Superior temporal gyrus (tissue), 1 donor: ENCODE measurements around the gene MED12.

Experiments
- DNase-seq: peaks from one replicate; pipeline ENCODE4 v3.0.0-alpha.2; 2016; ENCODE audit errors: extremely low spot score

MED12 gene

DNA sequence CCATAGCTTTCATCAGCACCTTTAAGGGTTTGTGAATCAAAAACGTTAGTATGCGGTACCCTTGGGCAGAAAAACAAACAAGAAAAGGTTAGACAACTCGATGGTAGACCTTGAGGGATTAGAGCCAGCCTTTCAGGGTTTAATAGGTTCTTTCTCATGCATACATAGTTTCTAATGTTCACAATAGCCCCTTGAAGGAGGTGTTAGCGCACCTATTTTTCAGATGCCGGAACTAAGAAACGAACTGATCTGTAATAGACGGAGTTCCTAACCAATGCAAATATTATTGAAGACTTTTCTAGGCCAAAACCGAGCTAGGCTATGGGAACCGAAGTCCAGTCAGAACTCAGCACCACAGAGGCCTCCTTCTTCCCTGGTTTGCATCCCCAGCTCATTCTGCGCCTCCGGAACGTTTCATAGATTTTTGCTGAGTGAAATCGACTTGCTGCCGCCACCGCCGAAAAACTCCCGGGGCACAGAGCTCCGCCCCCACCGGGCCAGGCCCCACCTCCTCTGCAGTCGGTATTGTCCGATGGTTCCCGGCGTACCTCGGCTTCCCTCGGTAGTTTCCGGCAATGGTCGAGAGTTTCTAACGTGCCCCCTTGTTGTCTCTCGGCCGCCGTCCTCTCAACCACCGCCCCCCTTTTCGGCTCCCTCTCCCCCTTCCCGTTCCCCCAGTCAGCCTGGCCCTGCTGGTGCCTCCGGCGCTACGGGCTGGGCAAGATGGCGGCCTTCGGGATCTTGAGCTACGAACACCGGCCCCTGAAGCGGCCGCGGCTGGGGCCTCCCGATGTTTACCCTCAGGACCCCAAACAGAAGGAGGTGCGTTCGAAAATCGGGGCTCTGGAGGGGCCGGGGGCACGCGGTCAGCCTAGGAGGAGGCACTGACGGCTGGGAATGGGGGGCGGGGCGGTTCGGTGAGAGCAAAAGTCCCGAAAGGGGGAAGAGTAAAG is at the start of gene MED12:
TSS of gene MED12 (plus strand) at position 565 of the 953 bp plus-strand sequence. CDS start at position 724, 159 bp downstream.
- DNase-seq = peak; percentile 83

DNA sequence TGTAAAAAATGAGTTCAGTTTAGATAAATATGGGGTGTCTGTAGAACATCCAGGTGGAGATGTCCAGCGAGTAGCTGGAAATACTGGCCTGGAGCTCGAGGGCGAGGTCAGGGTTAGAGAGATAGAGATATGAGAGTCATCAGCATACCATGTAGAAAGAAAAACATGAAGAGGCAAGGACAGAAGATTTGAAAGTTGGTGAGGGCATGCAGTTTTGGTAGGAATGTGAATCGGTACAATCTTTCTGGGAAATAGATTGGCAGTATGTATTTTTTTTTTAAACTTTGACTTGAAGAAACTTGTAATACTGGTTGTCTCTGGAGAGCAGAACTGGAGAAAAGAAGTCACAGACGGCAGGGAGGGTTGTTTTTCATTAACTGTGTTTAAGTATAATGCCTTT is 47.9 kb upstream of the MED12 start:
- DNase-seq = no peak

DNA sequence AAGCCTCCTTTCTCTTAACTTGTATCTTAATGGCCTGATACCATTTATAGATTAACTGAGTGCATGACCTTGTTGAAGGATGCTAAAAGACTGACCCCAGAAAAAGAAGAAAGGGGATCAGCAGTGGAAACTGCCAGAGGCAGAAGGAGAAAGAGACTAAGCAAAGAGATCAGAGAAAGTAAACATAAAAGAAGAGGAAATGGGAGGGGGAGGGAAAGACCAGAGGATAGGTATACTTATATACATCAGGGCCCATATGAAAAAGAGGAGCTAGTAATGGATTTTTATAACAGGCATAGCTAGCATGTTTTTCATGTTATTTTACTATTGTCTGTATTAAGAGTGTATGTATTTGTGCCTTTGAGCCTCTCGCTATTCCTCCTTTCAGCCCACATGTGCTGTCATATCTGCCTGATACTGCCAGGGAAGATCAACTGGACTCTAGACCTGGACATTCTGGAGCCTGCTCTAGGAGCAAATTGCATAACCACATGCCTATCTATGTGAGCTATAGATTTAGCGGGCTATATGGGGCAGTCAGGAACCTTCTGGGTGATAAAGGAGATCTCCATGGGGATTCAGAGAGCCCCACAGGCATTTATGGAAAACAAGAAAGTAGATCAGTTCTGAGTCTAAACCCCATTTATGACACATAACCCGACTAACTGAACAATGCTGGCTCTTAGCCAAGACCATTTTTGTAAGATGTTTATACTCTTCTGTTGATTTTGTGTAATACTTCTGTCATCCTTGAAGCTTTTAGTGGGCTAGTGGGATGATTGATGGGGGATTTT is 36.9 kb upstream of the MED12 start:
- no peak for DNase-seq

DNA sequence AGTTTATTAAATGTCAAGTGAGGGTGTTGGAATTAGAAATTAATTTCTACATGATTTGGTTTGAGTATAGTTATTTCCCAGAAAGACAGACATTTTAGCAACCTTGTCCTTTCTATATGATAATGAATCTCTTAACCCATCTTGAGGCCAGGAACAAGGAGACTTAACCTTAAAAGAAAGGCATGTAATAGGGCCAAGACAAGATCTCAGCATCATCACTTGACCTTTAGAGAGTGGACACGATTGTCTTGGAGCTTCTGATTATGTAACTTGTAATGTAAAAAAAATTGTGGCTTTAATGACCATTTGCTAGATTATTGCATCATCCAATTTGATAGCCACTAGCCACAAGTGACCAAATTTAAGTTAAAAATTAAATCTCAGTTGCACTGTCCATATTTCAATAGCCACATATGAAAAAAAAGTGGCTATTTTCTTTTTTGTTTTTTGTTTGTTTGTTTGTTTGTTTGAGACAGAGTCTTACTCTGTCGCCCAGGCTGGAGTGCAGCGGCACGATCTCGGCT is 36.2 kb upstream of the MED12 start:
- no peak for DNase-seq

DNA sequence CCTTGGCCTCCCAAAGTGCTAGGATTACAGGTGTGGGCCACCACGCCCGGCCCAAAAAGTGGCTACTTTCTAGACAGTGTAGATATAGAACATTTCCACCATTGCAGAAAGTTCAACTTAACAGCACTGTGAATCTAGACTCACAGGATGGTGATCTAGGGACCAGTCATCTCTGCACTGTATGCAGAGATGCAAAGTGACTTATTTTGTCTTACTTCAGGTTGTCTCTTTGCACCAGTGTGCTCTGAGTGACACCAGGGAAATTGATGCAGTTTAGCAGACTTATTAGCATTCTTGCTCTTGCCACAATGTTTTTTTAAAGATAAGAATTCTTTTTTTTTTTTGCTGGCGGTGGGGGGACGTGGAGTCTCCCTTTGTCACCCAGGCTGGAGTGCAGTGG is 35.6 kb upstream of the MED12 start:
- no peak for DNase-seq

DNA sequence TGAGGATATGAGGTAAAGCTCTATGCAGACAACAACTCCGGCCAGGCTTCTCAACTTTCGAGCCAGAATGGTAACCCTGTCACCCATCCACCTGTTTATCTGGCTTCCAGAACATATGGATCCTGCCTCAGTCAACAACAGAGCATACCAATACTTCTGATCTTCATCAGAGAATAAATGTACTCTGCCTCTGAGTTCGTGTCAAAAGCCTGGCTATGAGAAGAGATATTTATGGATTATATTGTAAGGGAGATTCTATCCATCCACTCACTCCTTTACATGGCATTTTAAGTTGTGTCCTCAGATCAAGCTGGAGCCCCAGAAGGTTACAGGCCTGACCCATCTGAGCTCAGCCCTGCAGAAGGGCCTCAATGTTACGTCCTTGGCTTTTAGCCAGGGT is 32.5 kb upstream of the MED12 start:
- DNase-seq = no peak

DNA sequence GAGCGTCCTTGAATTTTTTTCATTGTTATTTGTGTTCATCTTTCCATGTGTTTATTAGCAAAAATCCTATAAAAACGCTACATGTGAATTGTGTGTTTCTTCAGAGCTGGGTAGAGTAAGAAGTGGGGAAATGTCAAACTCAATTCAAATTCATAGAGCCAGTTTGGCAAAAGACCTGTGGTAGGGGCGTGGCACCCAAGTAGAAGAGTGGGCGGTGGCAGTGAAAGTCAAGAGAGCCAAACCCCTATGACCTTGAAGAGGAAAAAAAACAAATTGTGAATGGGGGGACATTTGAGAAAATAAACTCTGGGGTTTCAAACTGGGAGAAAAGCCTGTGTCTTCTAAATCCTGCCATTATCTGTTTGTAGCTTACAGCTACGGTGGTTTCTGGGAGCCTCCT is 27.1 kb upstream of the MED12 start:
- DNase-seq = no peak

DNA sequence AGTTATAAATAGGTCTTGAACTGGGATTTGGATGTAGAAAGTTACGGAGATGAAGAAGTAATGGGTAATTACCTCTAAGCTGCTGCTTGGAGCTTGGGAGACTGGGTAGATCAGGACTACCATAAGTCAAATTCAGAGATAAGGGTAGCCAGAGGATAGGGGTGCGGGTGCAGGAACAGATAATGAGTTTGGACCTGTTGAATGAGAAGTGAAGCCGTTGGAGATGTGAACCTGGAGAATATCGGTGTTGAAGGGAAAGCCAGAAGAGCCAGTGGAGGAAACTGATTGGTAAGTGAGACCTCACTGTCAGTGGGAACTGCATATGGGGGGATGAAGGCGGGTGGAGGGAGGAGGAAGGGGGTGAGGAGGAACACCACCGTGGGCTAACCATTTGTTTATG is 23.4 kb upstream of the MED12 start:
- no peak for DNase-seq

DNA sequence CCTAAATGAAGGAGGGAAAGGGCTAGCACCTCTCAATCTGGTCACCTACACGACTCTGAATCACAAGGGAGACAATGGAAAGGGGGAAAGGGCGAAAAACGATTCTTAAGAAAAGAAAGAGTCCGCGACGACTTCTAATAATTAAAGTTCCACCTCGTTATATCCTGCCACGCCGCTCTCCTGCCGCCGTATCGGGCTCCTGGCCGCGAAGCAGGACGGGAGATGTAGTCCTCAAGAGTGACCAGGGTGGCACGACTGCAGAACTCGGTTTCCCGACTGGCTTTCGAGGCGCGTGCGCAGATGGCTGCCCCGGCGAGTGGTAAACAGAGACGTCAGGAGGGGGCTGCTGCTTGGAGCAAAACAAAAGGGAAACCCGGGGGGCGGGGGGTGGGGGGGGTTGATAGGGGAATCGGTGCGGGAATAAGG is 22.8 kb upstream of the MED12 start, which contains the start of gene FOXO4:
TSS of gene FOXO4 (plus strand) at position 297 of the 426 bp plus-strand sequence. CDS start 678 bp downstream, outside the sequence.
- DNase-seq = peak; percentile 91

DNA sequence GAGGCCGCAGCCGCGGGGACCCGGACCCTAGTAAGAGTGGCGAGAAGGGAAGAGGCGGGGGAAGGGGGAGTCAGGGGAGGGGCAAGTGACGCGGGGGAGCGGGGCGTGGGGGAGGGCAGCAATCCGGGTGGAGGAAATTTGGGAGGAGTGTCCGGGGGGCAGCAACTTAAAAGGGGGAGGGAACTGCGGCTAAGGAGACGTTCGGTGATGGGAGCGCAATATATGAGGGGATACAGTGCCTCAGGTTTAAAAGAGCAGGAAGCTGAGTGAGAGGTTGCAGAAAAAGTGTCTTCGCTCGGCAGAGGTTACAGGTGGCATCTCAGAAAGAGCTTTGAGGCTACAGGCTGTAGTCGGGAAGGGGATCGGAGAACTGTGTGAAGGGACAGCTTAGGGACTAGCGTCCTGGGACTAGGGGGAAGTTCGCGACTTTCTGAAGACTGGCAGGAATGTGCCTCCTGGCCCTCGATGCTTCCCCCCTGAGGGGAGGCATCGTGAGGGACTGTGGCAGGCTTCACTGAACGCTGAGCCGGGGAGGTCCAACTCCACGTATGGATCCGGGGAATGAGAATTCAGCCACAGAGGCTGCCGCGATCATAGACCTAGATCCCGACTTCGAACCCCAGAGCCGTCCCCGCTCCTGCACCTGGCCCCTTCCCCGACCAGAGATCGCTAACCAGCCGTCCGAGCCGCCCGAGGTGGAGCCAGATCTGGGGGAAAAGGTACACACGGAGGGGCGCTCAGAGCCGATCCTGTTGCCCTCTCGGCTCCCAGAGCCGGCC is 22.2 kb upstream of the MED12 start:
- peak; percentile 18 for DNase-seq

DNA sequence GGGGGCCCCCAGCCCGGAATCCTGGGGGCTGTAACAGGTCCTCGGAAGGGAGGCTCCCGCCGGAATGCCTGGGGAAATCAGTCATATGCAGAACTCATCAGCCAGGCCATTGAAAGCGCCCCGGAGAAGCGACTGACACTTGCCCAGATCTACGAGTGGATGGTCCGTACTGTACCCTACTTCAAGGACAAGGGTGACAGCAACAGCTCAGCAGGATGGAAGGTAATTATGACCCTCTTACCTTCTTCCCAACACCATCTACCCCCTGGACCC is 21.7 kb upstream of the MED12 start:
- DNase-seq = no peak

DNA sequence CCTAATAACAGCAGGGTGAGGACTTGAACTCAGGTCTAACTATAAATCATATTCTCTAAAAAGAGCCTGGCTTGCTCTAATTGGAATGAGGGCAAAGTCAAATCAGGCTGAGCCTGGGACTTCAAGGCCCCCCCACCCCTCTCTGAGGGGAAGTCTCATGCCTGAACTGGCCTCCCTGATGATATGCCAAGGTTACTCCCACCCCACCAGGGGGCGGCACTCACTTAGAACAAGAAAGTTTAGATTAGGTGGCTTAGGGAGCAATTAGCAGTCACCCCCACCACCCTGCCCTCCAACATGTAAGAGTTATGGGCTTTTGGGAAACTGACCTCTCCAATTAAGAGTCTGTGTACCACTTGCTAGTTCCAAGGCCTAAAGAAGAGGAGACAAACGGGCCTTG is 20.1 kb upstream of the MED12 start:
- peak; percentile 49 for DNase-seq

DNA sequence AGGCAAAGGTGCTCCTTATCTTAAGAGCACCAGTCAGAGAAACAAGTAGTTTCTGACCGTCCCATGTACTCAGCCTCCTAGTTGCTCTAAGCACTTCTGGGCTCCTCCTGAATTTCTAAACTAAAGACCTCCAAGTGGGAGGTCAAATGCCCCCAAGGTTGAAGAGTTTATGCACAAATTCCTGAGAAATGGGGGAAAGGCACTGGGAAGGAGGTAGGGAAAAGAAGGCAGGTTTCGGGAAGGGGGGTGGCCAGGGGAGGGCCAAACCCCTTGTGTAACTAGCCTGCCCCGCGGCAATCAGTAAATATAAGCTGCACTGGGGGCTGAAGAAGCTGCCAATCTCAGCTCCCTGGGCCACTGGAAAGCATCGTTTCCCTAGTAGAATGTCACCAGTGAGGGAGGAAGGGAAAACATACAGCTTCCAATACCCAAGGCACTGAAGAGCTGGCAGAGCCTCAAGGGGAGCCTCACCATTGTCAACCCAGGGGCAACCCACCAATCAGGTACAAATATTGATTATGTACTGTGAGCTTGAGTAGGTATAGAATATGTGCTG is 19.4 kb upstream of the MED12 start:
- DNase-seq = no peak

DNA sequence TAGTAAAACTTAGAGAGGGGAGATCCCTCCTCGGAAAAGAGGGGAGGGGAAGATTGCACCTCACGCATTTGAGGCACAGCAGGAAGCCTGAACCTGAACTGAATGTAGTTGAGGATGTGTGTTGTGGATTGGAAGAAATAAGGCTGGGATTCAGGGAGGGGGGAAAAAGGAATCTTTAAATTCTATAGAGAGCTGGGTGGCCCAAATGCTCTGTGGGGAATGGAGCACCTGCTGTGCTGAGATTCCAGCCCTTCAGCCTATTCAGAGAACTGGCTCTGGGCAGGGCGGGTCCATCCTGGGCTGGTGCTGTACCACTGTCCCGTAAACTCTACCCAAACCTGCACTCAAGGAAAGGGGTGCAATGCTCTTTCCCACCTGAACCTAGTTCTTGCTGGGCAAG is 18.7 kb upstream of the MED12 start:
- DNase-seq = no peak

DNA sequence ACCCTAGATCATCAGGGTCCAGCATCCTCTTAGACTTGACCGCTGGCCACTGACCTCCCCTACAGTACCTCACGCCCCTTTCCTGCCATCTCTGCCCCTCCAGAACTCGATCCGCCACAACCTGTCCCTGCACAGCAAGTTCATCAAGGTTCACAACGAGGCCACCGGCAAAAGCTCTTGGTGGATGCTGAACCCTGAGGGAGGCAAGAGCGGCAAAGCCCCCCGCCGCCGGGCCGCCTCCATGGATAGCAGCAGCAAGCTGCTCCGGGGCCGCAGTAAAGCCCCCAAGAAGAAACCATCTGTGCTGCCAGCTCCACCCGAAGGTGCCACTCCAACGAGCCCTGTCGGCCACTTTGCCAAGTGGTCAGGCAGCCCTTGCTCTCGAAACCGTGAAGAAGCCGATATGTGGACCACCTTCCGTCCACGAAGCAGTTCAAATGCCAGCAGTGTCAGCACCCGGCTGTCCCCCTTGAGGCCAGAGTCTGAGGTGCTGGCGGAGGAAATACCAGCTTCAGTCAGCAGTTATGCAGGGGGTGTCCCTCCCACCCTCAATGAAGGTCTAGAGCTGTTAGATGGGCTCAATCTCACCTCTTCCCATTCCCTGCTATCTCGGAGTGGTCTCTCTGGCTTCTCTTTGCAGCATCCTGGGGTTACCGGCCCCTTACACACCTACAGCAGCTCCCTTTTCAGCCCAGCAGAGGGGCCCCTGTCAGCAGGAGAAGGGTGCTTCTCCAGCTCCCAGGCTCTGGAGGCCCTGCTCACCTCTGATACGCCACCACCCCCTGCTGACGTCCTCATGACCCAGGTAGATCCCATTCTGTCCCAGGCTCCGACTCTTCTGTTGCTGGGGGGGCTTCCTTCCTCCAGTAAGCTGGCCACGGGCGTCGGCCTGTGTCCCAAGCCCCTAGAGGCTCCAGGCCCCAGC is 17.6 kb upstream of the MED12 start:
- no peak for DNase-seq

DNA sequence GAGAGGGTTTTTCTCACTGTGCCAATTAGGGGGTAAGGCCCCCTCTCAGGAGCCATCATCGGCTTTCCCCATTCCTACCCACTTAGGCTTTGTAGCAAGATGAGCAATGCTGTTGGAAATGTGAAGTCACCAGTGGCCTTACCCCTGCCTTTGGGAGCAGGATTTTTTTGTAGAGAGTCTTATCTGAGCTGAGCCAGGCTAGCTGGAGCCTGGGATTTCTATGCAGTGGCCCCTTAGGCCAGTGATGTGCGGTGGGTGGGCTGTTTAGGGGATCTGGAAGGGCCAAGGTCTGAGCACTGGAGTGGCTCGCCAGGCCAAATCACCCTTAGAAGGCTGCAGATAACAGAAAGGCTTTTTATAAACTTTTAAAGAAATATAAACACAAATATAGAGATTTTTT is 16.1 kb upstream of the MED12 start:
- DNase-seq = no peak

DNA sequence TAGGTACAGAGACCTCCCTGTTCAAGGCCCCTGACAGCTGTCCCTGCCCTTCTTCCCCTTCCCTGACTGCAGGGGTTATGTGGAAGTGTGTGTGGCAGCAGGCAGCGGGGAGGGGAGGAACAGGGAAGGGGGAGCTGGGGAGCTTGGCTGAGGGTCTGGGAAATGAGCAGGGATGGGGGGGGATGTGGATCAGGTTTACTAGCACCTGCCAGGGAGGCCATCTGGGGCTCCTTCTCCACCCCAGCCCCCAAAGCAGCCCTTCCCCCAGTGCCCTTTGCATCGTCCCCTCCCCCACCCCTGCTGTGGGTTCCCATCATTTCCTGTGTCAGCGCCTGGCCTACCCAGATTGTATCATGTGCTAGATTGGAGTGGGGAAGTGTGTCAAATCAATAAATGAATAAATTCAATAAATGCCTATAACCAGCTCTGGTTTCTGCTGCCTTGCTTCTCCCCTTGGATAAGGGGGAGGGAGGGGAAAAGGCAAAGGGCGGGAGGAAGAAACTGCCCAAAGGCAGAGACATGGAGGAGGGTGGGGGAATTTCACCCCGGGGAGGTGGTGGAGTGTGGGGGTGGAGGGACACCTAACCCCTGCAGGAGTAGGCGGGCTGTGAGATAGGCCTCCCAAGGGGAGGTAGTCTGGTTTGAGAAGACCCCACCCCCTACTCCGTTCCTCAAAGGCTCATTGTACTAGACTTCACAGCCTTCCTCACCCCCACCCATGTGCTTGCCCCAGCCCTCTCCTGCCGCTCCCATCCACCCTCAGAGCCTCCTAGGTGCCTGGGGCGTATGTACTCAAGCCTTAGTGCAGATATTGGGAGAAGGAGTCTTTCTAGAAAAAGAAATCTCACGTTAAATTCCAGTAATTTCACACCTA is 15.0 kb upstream of the MED12 start:
- DNase-seq = no peak

DNA sequence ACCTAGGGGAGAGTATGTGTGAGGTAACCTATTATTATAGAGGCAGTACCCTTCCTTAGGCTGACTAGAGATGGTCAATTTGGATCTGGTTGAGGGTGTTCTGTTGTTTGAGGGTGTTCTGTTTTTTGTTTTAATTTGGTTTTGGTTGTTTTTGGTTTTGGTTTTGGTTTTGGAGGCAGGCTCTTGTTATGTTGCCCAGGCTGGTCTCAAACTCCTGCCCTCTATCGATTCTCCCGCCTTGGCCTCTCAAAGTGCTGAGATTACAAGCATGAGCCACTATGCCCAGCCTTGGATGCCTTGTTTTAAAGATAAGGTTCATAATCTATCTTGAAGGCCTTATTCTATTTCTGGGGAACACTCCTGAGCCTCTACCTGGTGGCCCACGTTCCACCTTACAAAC is 12.8 kb upstream of the MED12 start:
- DNase-seq = no peak

DNA sequence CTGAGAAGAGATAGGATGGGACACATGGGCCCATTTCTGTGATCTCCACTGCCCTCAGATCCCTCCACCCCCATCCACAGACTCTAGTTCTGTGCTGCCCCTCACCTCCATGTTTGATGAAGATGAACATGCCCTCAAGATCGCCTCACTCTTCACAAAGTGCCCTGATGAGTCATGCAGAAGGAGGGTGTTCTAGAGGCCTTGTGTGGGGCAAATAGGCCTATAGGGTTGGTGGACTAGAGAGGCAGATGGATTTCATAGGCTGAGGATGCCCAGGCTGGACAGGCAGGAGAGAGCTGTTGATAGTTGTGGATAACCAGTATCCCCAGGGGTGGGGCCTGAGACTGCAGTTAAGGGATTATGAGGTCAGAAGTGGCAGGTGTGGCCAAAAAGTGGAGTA is 12.0 kb upstream of the MED12 start, which contains the start of gene CXorf65:
TSS of gene CXorf65 (minus strand) at position 314 of the 400 bp plus-strand sequence. CDS start at position 130, 184 bp downstream.
- DNase-seq = no peak
